ENCODE results near the gene PGBD5. TPM values are rescaled to one million over a fixed set of nuclear protein-coding genes. Genes with fewer than 3 reads are reported as not detected.

The PGBD5 gene
- polyA plus RNA-seq, 1 of the 3 experiments (the other 2 are of a cell fraction): 0.15 TPM

DNA sequence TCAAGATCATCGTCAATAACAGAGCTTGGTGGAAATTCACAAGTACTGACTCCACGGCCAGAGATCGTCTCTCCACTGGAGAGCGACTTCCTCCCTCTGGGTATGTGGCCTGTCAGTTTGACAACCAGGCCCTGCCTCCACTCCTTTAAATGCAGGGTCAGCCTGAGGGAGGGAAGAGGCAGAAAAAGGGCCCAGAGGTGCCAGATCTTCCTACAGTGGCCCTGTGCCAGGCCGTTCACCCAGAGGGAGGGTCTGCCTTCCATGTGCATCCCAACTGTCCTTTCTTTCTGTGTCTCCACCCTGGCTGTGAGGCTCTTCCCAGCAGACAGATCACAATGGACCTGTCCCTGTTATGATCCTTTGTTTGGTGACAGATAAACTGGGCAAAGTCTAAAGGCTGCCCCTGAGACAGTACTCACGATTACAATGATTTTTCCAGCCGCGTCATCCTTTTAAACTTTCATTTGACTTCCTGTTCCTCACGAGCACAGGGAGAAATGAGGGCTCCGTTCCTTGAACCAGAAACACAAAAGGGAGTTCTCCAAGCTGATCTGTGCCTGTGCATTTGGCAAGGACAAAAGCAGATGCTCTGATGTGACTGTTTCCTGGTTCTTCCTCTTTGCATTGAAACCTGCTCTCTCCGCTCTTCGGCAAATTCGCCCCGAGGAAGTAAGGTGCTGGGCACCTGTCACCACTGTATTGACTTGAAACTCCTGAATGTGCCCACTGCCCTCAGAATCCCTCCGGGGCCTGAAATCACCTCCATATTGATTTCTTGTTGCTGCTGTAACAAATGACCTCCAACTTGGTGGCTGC lies 126.7 kb downstream of the PGBD5 start:
- no peaks in the 10 kb centered on the region for H3F3A ChIP-seq (replicated peaks; ENCODE audit: insufficient read depth)
- H3K4me2 ChIP-seq: no peak overlapping the region
- H3K27ac ChIP-seq (ENCODE audit: low read depth in 2 of 2, low read length in 1 of 2): no peak overlapping the region
- POLR2A ChIA-PET: interaction anchor here (0.6 kb wide), 1 partner anchor 204 kb away, joined by 3 read pairs; no protein-coding TSS in a partner anchor
- no peak overlapping the region for H2AFZ ChIP-seq (ENCODE audit: low read depth)
- no peaks in the 10 kb centered on the region for H3K9me3 ChIP-seq
- H4K20me1 ChIP-seq (ENCODE audit: insufficient read depth): no peaks in the 10 kb centered on the region
- DNase-seq: no peak
- H3K27me3 ChIP-seq (ENCODE audit: insufficient read depth): no peaks in the 10 kb centered on the region
- no peaks in the 10 kb centered on the region for H3K79me2 ChIP-seq (ENCODE audit: insufficient read depth)
- CTCF ChIA-PET: no interaction called here
- H3K9ac ChIP-seq: no peak overlapping the region
- H3K36me3 ChIP-seq (replicated peaks in 1 of 2; ENCODE audit: control insufficient read depth in 1 of 2, insufficient read depth in 2 of 2, low read length in 1 of 2): no peaks in the 10 kb centered on the region
- H3K4me1 ChIP-seq (ENCODE audit: control insufficient read depth in 1 of 2, insufficient read depth in 2 of 2, low read depth in 1 of 2, low read length in 1 of 2): peaks cover 0 to 8% of the 10 kb centered on the region in 2 experiments; a peak in 1 of 4 replicates
- TF ChIP-seq, protein P1, sequence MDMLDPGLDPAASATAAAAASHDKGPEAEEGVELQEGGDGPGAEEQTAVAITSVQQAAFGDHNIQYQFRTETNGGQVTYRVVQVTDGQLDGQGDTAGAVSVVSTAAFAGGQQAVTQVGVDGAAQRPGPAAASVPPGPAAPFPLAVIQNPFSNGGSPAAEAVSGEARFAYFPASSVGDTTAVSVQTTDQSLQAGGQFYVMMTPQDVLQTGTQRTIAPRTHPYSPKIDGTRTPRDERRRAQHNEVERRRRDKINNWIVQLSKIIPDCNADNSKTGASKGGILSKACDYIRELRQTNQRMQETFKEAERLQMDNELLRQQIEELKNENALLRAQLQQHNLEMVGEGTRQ (IDR thresholded peaks at IDR 0.05; ENCODE audit: borderline replicate concordance, low read depth, low read length): no peak
- H3K4me3 ChIP-seq (ENCODE audit: low read depth in 2 of 2, low read length in 1 of 2): no peak overlapping the region
- WGBS (ENCODE audit: low lambda C conversion rate): 66% methylated on average over 14 of the region's 15 CpGs
- H3K9me2 ChIP-seq: no peaks in the 10 kb centered on the region

DNA sequence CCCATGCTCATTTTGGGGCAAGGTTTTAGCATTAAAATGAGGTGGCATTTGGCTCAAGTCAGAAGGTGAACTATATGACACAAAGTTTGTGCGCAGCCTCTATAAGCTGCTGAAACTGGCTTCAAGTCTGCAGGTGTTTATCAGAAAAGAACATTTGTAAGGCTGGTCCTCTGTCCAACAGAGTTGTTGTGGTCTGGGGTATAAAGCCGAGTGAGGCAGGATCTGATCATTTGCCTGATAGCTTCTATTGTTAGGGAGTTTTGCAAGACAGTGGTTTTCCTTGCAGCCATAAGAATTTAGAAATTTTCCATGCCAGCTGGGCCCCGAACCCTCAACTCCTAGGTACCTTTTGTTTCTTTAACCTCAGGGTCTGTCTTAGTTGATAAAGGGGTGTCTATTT lies 130.8 kb downstream of the PGBD5 start:
- no peak overlapping the region for H3K4me3 ChIP-seq (ENCODE audit: low read depth in 2 of 2, low read length in 1 of 2)
- 43% methylated on average over 3 of the region's 3 CpGs for WGBS (ENCODE audit: low lambda C conversion rate)
- H3K27ac ChIP-seq (ENCODE audit: low read depth in 2 of 2, low read length in 1 of 2): no peak overlapping the region
- H3K36me3 ChIP-seq (replicated peaks in 1 of 2; ENCODE audit: control insufficient read depth in 1 of 2, insufficient read depth in 2 of 2, low read length in 1 of 2): no peaks in the 10 kb centered on the region
- TF ChIP-seq GABPA (IDR thresholded peaks at IDR 0.05; ENCODE audit: low read depth): no peak
- TF ChIP-seq FOXM1 (IDR thresholded peaks at IDR 0.05; ENCODE audit: low read depth): no peak
- TF ChIP-seq, protein P2, sequence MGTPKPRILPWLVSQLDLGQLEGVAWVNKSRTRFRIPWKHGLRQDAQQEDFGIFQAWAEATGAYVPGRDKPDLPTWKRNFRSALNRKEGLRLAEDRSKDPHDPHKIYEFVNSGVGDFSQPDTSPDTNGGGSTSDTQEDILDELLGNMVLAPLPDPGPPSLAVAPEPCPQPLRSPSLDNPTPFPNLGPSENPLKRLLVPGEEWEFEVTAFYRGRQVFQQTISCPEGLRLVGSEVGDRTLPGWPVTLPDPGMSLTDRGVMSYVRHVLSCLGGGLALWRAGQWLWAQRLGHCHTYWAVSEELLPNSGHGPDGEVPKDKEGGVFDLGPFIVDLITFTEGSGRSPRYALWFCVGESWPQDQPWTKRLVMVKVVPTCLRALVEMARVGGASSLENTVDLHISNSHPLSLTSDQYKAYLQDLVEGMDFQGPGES (IDR thresholded peaks at IDR 0.05; ENCODE audit: low read depth, low read length): no peak
- TF ChIP-seq TAF1 (IDR thresholded peaks at IDR 0.05; ENCODE audit: borderline replicate concordance, low read depth, low read length): no peak
- no peak for TF ChIP-seq RAD21 (IDR thresholded peaks at IDR 0.05; ENCODE audit: low read length)
- TF ChIP-seq FOXJ3 (CRISPR knock-in tag; IDR thresholded peaks at IDR 0.05): no peak
- TF ChIP-seq FOSL2 (IDR thresholded peaks at IDR 0.05; ENCODE audit: borderline replicate concordance, low read depth): no peak
- no peak for TF ChIP-seq MEF2A (IDR thresholded peaks at IDR 0.05; ENCODE audit: borderline replicate concordance, low read depth)
- TF ChIP-seq EP300 (IDR thresholded peaks at IDR 0.05; ENCODE audit: borderline replicate concordance in 1 of 2, low read depth in 1 of 2, low read length in 1 of 2): no peak
- TF ChIP-seq, protein P3, sequence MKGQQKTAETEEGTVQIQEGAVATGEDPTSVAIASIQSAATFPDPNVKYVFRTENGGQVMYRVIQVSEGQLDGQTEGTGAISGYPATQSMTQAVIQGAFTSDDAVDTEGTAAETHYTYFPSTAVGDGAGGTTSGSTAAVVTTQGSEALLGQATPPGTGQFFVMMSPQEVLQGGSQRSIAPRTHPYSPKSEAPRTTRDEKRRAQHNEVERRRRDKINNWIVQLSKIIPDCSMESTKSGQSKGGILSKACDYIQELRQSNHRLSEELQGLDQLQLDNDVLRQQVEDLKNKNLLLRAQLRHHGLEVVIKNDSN (IDR thresholded peaks at IDR 0.05; ENCODE audit: borderline replicate concordance, low read depth): no peak
- TF ChIP-seq JUND (IDR thresholded peaks at IDR 0.05): no peak
- no peak for TF ChIP-seq NFIC (IDR thresholded peaks at IDR 0.05; ENCODE audit: borderline replicate concordance)
- TF ChIP-seq, protein P4, sequence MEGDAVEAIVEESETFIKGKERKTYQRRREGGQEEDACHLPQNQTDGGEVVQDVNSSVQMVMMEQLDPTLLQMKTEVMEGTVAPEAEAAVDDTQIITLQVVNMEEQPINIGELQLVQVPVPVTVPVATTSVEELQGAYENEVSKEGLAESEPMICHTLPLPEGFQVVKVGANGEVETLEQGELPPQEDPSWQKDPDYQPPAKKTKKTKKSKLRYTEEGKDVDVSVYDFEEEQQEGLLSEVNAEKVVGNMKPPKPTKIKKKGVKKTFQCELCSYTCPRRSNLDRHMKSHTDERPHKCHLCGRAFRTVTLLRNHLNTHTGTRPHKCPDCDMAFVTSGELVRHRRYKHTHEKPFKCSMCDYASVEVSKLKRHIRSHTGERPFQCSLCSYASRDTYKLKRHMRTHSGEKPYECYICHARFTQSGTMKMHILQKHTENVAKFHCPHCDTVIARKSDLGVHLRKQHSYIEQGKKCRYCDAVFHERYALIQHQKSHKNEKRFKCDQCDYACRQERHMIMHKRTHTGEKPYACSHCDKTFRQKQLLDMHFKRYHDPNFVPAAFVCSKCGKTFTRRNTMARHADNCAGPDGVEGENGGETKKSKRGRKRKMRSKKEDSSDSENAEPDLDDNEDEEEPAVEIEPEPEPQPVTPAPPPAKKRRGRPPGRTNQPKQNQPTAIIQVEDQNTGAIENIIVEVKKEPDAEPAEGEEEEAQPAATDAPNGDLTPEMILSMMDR (IDR thresholded peaks at IDR 0.05): no peak
- TF ChIP-seq, protein P1 (IDR thresholded peaks at IDR 0.05; ENCODE audit: borderline replicate concordance, low read depth, low read length): no peak
- TF ChIP-seq TCF12 (IDR thresholded peaks at IDR 0.05): no peak
- no peak for TF ChIP-seq SIN3A (IDR thresholded peaks at IDR 0.05; ENCODE audit: borderline replicate concordance, low read depth, low read length)
- TF ChIP-seq RCOR1 (IDR thresholded peaks at IDR 0.05; ENCODE audit: low read length): no peak
- TF ChIP-seq RXRA (IDR thresholded peaks at IDR 0.05; ENCODE audit: borderline replicate concordance, low read depth): no peak
- H2AFZ ChIP-seq (ENCODE audit: low read depth): no peak overlapping the region
- ChIA-PET CTCF (no interaction called here), POLR2A (no interaction called here)
- H3K4me2 ChIP-seq: no peak overlapping the region
- H3K9me3 ChIP-seq: no peaks in the 10 kb centered on the region
- H3K9ac ChIP-seq: no peak overlapping the region
- no peaks in the 10 kb centered on the region for H3K9me2 ChIP-seq
- no peaks in the 10 kb centered on the region for H4K20me1 ChIP-seq (ENCODE audit: insufficient read depth)
- DNase-seq: no peak
- H3K79me2 ChIP-seq (ENCODE audit: insufficient read depth): no peaks in the 10 kb centered on the region
- no peaks in the 10 kb centered on the region for H3K27me3 ChIP-seq (ENCODE audit: insufficient read depth)
- H3F3A ChIP-seq (replicated peaks; ENCODE audit: insufficient read depth): no peaks in the 10 kb centered on the region
- peaks cover 0 to 14% of the 10 kb centered on the region in 2 experiments; a peak in 1 of 4 replicates for H3K4me1 ChIP-seq (ENCODE audit: control insufficient read depth in 1 of 2, insufficient read depth in 2 of 2, low read depth in 1 of 2, low read length in 1 of 2)

All from SK-N-SH (cell line).